ENCODE data around the gene CTAGE6.
"Not testable (repeated sequence)": the region's sequence is repeated elsewhere in the genome, so short reads cannot be mapped to it uniquely, and the experiment has no call there.

CTAGE6 gene

GRCh38 chr7:143757596-143757995, at the start of gene CTAGE6:
Gene CTAGE6 (minus strand): TSS chr7:143757696. CDS start chr7:143757658, 38 bp downstream.
- not testable (repeated sequence) for DNase-seq

DNA sequence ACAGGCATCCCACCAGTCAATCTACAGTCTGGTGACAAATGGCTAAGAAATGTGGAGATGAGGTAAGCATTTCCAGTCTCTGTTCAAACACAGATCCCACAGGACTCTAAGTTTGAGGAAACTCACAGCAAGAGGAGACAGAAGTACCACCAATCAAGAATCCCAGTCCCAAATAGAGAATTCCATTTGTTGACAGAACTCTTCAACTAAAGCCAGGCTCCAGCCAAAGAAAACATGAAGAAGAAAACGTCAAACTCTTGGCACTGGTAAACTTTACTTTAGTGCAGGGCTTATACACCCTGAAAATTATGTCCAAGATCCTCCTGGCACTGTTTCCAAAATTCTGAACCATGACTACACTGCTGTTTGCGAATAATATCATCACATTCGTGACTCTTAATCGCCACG, 49.2 kb upstream of the CTAGE6 start:
- DNase-seq, result not testable (repeated sequence)

GRCh38 chr7:143797896-143798290, 40.4 kb upstream of the CTAGE6 start:
- not testable (repeated sequence) for DNase-seq

GRCh38 chr7:143797119-143797895, 39.8 kb upstream of the CTAGE6 start:
- not testable (repeated sequence) for DNase-seq

- DNase-seq, result not testable (repeated sequence)
Measured at GRCh38 chr7:143795653-143796052, 38.2 kb upstream of the CTAGE6 start.

GRCh38 chr7:143792633-143793032, 35.1 kb upstream of the CTAGE6 start:
- not testable (repeated sequence) for DNase-seq

DNA sequence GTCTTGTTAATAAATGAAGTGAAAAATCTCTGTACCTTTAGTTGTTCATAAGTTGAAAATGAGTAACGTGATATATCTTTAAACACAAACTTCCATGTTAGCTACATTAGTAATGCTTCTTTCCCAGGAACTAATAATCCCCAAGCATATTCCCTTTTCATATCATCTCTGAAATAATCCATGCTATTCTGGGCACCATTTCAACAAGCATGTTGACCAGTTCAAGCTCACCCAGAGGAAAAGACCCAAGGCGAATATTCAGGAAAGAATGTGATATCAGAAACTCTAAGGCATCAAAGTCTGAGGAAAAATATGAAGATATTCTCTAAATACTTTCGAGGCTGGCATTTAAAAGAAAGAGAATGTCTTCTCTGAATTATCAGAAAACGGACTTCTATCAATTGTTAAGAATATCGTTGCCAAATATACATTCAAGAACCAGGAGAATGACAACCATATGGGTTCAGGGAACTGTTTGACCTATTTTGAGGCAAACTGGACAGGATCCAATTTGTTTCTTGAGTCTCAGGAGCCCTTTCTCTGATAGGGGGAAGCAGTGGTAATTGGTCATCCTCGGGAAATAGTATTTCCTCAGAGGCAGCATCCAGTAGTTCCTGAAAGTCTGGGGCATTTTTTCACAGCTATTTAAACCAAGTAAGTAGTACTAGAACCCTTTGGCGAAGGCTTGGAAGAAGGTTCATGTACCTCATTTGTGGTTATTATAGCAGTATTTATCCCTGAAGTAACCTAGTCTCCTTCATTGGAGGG, 28.1 kb upstream of the CTAGE6 start:
- not testable (repeated sequence) for DNase-seq

DNA sequence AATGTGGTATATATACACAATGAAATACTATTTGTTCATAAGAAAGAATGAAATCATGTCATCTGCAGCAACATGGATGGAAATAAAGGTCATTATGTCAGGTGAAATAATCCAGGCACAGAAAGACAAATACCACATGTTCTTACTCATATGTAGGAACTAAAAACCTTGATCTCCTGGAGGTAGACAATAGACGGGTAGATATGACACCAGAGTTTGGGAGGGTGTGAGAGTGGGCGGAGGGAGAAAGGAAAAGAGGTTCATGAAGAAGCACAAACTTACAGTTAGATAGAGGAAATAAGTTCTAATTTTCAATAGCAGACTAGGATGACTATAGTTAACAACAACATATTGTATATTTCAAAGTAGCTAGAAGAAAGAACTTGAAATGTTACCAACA, 22.1 kb upstream of the CTAGE6 start:
- not testable (repeated sequence) for DNase-seq

DNA sequence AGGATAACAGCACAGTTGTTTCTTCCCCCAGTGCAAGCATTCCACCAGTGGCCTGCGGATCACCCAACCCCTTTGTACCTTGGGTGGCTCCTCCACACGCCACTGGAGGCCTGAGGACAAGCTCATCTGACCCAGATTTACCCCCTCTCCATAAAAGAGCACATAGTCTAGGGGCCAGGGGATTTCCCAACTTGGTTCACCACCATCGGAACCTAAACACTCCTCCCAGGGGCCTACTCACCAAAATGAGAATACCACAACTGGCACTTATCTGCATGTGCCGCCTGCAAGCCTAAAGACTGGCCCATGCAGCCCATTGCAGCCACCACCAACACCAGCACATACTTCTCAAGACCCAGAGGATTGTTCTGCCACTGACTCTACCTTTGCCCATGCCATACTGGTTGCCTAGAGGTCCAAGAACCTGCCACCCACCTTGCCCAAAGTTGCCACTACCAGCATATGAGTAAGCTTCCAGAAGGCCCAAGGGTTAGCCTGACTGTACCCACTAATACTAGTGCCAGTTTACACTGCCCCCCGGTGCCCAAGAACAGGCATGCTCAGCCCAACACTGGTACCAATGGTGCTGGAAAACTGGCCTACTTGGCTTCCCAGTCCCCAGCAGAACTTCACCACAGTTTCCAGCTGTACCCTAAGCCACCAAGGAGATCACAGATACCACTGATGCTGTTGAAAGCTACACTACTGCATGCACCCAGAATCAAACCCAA, 15.4 kb upstream of the CTAGE6 start:
- DNase-seq, result not testable (repeated sequence)

DNA sequence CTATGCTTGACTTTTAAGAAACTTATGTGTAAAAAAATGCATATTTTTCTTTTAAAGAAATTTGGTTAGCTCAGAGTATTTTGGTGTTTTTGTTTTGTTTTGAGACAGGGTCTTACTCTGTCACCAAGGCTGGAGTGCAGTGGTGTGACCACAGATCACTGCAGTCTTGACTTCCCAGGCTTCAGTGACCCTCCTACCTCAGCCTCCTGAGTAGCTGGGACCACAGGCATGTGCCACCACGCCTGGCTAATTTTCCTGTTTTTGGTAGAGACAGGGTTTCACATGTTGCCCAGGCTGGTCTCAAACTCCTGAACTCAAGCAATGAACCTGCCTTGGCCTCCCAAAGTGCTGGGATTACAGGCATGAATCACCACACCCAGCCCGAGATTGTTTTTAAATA, 10.0 kb upstream of the CTAGE6 start:
- not testable (repeated sequence) for DNase-seq

GRCh38 chr7:143765678-143766077, 8.2 kb upstream of the CTAGE6 start:
- DNase-seq, result not testable (repeated sequence)

DNA sequence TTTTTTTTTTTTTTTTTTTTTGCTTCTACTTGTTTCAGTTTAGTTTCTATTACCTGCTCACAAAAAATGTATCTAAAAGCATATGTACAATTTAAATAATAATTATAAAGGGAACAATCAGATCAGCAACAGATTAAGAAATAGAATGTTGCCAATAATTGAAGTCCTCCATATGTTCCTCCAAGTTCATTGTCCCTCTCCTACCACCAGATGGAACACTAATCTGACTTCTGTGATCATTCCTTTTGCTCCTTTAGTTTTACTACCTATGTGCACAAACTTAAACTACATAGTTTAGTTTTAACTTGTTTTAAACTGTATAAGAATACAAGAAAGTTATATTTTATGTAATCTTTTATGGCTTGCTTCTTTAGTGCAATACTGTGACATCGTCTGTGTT, 5.6 kb upstream of the CTAGE6 start:
- DNase-seq, result not testable (repeated sequence)

GRCh38 chr7:143745340-143745739, 12.2 kb downstream of the CTAGE6 start:
- DNase-seq, result not testable (repeated sequence)

GRCh38 chr7:143737037-143737819, 20.3 kb downstream of the CTAGE6 start:
- DNase-seq, result not testable (repeated sequence)

DNA sequence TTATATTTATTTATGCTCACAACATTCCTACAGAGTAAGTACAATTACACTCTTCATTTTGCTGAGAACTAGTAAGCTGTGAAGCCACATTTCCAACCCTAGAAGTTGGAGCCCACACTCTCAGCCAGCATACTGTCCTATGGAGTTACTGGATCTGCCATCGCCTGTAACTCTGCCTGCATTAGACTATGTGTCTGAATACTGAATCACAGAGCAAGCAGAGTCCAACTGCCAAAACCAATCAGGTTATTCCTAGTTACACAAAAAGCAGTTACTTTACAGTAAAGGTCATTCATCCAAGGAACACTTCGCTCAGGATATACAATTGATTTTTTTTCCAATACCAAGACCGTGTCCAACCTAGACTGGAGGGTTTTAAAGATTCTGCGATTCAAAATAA, 21.5 kb downstream of the CTAGE6 start:
- no peak for DNase-seq

DNA sequence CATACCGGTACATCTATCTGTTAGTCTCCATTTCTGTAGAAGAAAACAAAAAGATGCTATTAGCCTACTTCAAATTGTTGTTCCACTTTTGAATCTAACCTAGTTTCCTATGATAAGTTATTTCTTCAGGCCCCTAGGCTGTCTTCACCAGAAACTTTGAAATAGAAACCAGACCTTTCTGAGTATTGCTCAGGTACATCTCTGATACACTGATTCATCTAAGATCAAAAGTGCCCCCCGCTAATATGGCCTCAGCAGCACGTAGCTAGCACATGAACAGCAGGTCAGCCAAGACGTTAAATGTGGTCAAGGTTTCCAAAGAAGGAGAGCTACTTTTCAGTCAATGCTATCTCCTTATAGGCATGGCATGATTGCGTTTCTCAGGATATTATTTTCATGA, 23.6 kb downstream of the CTAGE6 start:
- no peak for DNase-seq

DNA sequence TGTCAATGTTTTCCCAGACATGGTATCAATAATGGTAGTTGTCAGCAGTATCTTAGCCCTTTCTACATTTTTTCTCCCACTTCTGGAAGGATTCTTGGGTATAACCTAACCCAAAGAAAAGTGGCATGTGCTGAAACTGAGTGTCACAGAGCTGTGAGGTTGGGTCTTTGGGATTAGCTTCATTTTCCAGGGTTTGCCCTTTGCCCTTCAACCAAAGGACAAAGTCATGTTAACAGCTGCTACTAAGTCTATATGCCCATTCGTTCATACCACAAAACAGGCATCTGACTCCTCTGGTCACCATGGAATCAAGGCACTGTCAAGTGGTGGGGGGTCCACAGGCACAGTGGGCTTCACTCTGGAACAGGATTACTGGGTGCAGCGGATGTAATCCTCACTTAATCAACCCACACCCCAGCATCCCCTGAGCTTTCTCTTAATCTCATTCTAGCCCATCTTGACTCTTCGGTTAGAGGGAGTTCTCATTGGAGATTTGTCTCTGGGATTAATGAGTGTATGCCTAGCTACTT, 29.1 kb downstream of the CTAGE6 start:
- no peak for DNase-seq

- not testable (repeated sequence) for DNase-seq
Measured at GRCh38 chr7:143727561-143727960, 29.9 kb downstream of the CTAGE6 start.

DNA sequence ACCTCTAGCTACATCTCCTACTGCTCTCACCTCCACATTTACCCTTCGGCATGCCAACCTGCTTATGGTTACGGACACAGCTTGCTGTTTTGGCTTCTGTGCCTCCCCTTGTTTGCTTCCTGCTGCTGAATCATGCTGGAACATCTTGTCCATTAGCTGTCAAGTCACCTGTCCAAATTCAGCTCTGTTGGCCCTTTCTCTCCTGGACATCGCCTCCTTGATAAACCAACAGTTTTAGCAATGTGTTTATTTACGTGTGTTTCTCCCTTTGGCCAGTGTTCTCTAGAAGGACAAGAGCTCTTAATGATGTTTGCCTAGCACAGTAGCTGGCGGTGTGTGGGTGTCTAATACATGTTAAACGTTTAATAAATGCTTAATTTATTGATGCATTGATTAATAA, 31.4 kb downstream of the CTAGE6 start:
- DNase-seq, result not testable (repeated sequence)

DNA sequence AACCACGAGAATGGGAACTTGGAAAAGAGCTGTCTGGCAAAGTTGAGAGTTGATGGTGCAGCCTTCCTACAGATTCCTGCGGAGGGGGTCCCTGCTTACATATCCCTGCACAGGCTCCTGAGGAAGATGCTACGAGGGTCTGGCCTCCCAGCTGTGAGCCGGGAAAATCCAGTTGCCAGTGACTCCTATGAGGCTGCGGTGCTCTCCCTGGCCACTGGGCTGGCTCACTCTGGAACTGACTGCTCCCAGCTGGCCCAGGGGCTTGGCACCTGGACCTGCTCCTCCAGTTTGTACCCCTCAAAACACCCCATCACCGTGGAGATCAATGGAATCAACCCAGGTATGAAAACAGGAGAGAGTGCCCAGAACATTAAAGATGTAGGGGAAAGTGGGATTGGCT, 37.2 kb downstream of the CTAGE6 start:
- DNase-seq, result not testable (repeated sequence)
